GM18858 (cell line): ENCODE results near the gene LCN1.
"Not testable (repeated sequence)": the region's sequence is repeated elsewhere in the genome, so short reads cannot be mapped to it uniquely, and the experiment has no call there.

ENCODE experiments used
- ATAC-seq: cut with Tn5 transposase; IDR thresholded peaks from one replicate; pipeline ENCODE4 v1.9.1; 2021; ENCODE audit not compliant: unreplicated experiment

The LCN1 gene

GRCh38 chr9:135522137-135522877, 1.1 kb downstream of the LCN1 start:
- ATAC-seq, result no peak

- no peak for ATAC-seq
Observed at GRCh38 chr9:135522931-135523330, 1.7 kb downstream of the LCN1 start.

GRCh38 chr9:135523521-135524129, 2.4 kb downstream of the LCN1 start:
- ATAC-seq, result no peak

- no peak for ATAC-seq
Observed at GRCh38 chr9:135524130-135524861, 3.1 kb downstream of the LCN1 start.

- ATAC-seq, result no peak
Observed at GRCh38 chr9:135525241-135526088, 4.2 kb downstream of the LCN1 start.

GRCh38 chr9:135526089-135526729, 5.0 kb downstream of the LCN1 start:
- no peak for ATAC-seq

GRCh38 chr9:135526730-135527571, 5.7 kb downstream of the LCN1 start:
- ATAC-seq, result no peak

GRCh38 chr9:135528842-135529435, 7.7 kb downstream of the LCN1 start:
- not testable (repeated sequence) for ATAC-seq

- ATAC-seq, result no peak
Observed at GRCh38 chr9:135530146-135530545, 8.9 kb downstream of the LCN1 start.

- no peak for ATAC-seq
Observed at GRCh38 chr9:135531096-135531495, 9.9 kb downstream of the LCN1 start.

- ATAC-seq, result no peak
Observed at GRCh38 chr9:135533113-135533512, 11.9 kb downstream of the LCN1 start.

GRCh38 chr9:135533674-135534073, 12.4 kb downstream of the LCN1 start:
- ATAC-seq, result no peak

- not testable (repeated sequence) for ATAC-seq
Observed at GRCh38 chr9:135534192-135534711, 13.0 kb downstream of the LCN1 start.

- not testable (repeated sequence) for ATAC-seq
Observed at GRCh38 chr9:135534826-135535225, 13.6 kb downstream of the LCN1 start.

- not testable (repeated sequence) for ATAC-seq
Observed at GRCh38 chr9:135535631-135536030, 14.4 kb downstream of the LCN1 start.

GRCh38 chr9:135536216-135536615, 15.0 kb downstream of the LCN1 start:
- no peak for ATAC-seq

GRCh38 chr9:135543262-135543894, 22.1 kb downstream of the LCN1 start:
- not testable (repeated sequence) for ATAC-seq

- no peak for ATAC-seq
Observed at GRCh38 chr9:135544981-135545635, 23.9 kb downstream of the LCN1 start.
